ENCODE results near the gene GRM4. TPM values are rescaled to one million over a fixed set of nuclear protein-coding genes. Genes with fewer than 3 reads are reported as not detected.

Gene GRM4
- total and polyA plus RNA-seq, 9 of the 15 experiments (the other 6 are each of a cell fraction or from before 2014, with no cell fraction given) = 0.18 TPM; not detected in 8

- no peaks in the 10 kb centered on the region for H3K9me3 ChIP-seq (replicated peaks; ENCODE audit: control insufficient read depth, insufficient read depth, low read depth, low read length)
- no peak overlapping the region for H3K27ac ChIP-seq (ENCODE audit: extremely low read depth, low read depth, low read length)
- POLR2A ChIA-PET = interaction anchor here (0.6 kb wide), 1 partner anchor 1023 kb away, joined by 4 read pairs; no protein-coding TSS in a partner anchor
- 1% methylated on average over 10 of the region's 10 CpGs for WGBS (ENCODE audit: insufficient coverage, low coverage, missing lambda C conversion rate)
- H3K79me2 ChIP-seq (ENCODE audit: control insufficient read depth, insufficient read depth, low read length) = no peaks in the 10 kb centered on the region
- H3K9me1 ChIP-seq (ENCODE audit: control insufficient read depth, insufficient read depth, low read length) = no peaks in the 10 kb centered on the region
- H3K4me1 ChIP-seq (replicated peaks in 1 of 2; ENCODE audit: control insufficient read depth in 2 of 2, insufficient read depth in 2 of 2, low read length in 2 of 2) = peaks cover 0 to 3% of the 10 kb centered on the region in 2 experiments; a peak in 1 of 5 replicates
- no TSS peak for BruUV-seq (replicated peaks)
- no peak overlapping the region for H3K4me3 ChIP-seq
- no peak overlapping the region for H3K4me2 ChIP-seq (ENCODE audit: insufficient read depth, low read length)
- H3K27me3 ChIP-seq (ENCODE audit: control insufficient read depth in 2 of 2, insufficient read depth in 2 of 2, low read length in 2 of 2) = peaks cover 40 to 88% of the 10 kb centered on the region in 2 experiments
- no peak overlapping the region for H3K9ac ChIP-seq (ENCODE audit: insufficient read depth in 1 of 2, low read depth in 2 of 2, low read length in 2 of 2)
- intact Hi-C loops (cut with micrococcal nuclease) (no loop called here), in situ Hi-C loops (cut with MboI) (no loop called here)
- FAIRE-seq (no peak), DNase-seq (ENCODE audit: extremely low read depth in 1 of 4, low spot score in 3 of 4) (no peak), ATAC-seq (no peak)
- CTCF ChIA-PET (ENCODE audit: low intra/inter-chr PET ratio) = no interaction called here
- TF ChIP-seq RFX7 (CRISPR knock-in tag; IDR thresholded peaks at IDR 0.05) (no peak), RBM25 (IDR thresholded peaks at IDR 0.05; ENCODE audit: low read depth, low read length, severe bottlenecking) (peak; percentile 39), ZFP36 (IDR thresholded peaks at IDR 0.05; ENCODE audit: low read depth, low read length, partially characterized antibody) (peak; percentile 52)
- no peak overlapping the region for H2AFZ ChIP-seq (ENCODE audit: low read depth, low read length)
- H4K20me1 ChIP-seq (replicated peaks; ENCODE audit: control insufficient read depth, insufficient read depth, low read length) = peaks cover 40% of the 10 kb centered on the region
- no peaks in the 10 kb centered on the region for H3K36me3 ChIP-seq (ENCODE audit: control insufficient read depth, insufficient read depth, low read length)
These were observed 63.5 kb downstream of the GRM4 start for GRCh38 chr6:34082348-34082747.

GRCh38 chr6:34080357-34080756 is 65.5 kb downstream of the GRM4 start:
- ATAC-seq (no peak), FAIRE-seq (no peak), DNase-seq (ENCODE audit: extremely low read depth in 1 of 4, low spot score in 3 of 4) (no peak)
- Histone ChIP-seq H4K20me1 (replicated peaks; ENCODE audit: control insufficient read depth, insufficient read depth, low read length) (peaks cover 40% of the 10 kb centered on the region), H3K9ac (ENCODE audit: insufficient read depth in 1 of 2, low read depth in 2 of 2, low read length in 2 of 2) (no peak overlapping the region), H3K4me3 (no peak overlapping the region), H3K27me3 (ENCODE audit: control insufficient read depth in 2 of 2, insufficient read depth in 2 of 2, low read length in 2 of 2) (peaks cover 38 to 87% of the 10 kb centered on the region in 2 experiments), H3K27ac (ENCODE audit: extremely low read depth, low read depth, low read length) (no peak overlapping the region), H3K36me3 (ENCODE audit: control insufficient read depth, insufficient read depth, low read length) (no peaks in the 10 kb centered on the region), H3K4me2 (ENCODE audit: insufficient read depth, low read length) (no peak overlapping the region), H3K4me1 (replicated peaks in 1 of 2; ENCODE audit: control insufficient read depth in 2 of 2, insufficient read depth in 2 of 2, low read length in 2 of 2) (no peaks in the 10 kb centered on the region), H3K9me1 (ENCODE audit: control insufficient read depth, insufficient read depth, low read length) (no peaks in the 10 kb centered on the region), H3K79me2 (ENCODE audit: control insufficient read depth, insufficient read depth, low read length) (no peaks in the 10 kb centered on the region), H3K9me3 (replicated peaks; ENCODE audit: control insufficient read depth, insufficient read depth, low read depth, low read length) (no peaks in the 10 kb centered on the region), H2AFZ (ENCODE audit: low read depth, low read length) (no peak overlapping the region)
- intact Hi-C loops (cut with micrococcal nuclease) = no loop called here
- in situ Hi-C loops (cut with MboI) = no loop called here
- BruUV-seq (replicated peaks) = no TSS peak
- 3% methylated on average over 5 of the region's 5 CpGs for WGBS (ENCODE audit: insufficient coverage, low coverage, missing lambda C conversion rate)
- POLR2A ChIA-PET = interaction anchor here (0.9 kb wide), 1 partner anchor 24 kb away, joined by 4 read pairs; no protein-coding TSS in a partner anchor
- CTCF ChIA-PET (ENCODE audit: low intra/inter-chr PET ratio) = no interaction called here
- no peak for TF ChIP-seq HDAC6 (IDR thresholded peaks at IDR 0.05; ENCODE audit: low read depth, low read length)
- no peak for TF ChIP-seq RCOR1 (IDR thresholded peaks at IDR 0.05; ENCODE audit: borderline replicate concordance in 1 of 2, low read depth in 2 of 2, low read length in 2 of 2)
- TF ChIP-seq CEBPZ (IDR thresholded peaks at IDR 0.05; ENCODE audit: borderline replicate concordance, low read depth, low read length) = no peak
- TF ChIP-seq ZNF354B (CRISPR knock-in tag; IDR thresholded peaks at IDR 0.05) = no peak
- no peak for TF ChIP-seq MBD1 (CRISPR knock-in tag; IDR thresholded peaks at IDR 0.05)
- TF ChIP-seq JUND (IDR thresholded peaks at IDR 0.05; ENCODE audit: borderline replicate concordance, low read depth, low read length) = no peak
- TF ChIP-seq JUND (tag; IDR thresholded peaks at IDR 0.05; ENCODE audit: borderline replicate concordance, low read depth, low read length) = no peak
- TF ChIP-seq DNMT1 (IDR thresholded peaks at IDR 0.05) = no peak
- TF ChIP-seq SIRT6 (IDR thresholded peaks at IDR 0.05; ENCODE audit: low read depth, low read length) = no peak
